ENCODE results near the gene GNGT2. TPM values are rescaled to one million over a fixed set of nuclear protein-coding genes. Genes with fewer than 3 reads are reported as not detected.

The GNGT2 gene
- total and polyA plus RNA-seq, 12 donors: 1.2 to 31.9 (median 3.3) TPM

- no peak for TF ChIP-seq POLR2A (IDR thresholded peaks at IDR 0.05)
- TF ChIP-seq CTCF (IDR thresholded peaks at IDR 0.05): no peak
- H3K9me3 ChIP-seq (replicated peaks in 1 of 3): no peaks in the 10 kb centered on the region
- H3K4me3 ChIP-seq: no peak overlapping the region
- no peaks in the 10 kb centered on the region for H3K27me3 ChIP-seq
- 83 to 91% (median 85%) methylated on average over 8 of the region's 8 CpGs for WGBS, 4 donors
- DNase-seq: no peak
- H3K4me1 ChIP-seq (replicated peaks in 1 of 2): no peaks in the 10 kb centered on the region
- no peaks in the 10 kb centered on the region for H3K36me3 ChIP-seq (replicated peaks in 1 of 2)
- intact Hi-C loops (cut with DNase I): no loop called here
- H3K27ac ChIP-seq: no peak overlapping the region
Observed at GRCh38 chr17:49241040-49241439, 30.7 kb upstream of the GNGT2 start.

GRCh38 chr17:49240619-49241018 lies 30.2 kb upstream of the GNGT2 start:
- intact Hi-C loops (cut with DNase I): no loop called here
- Histone ChIP-seq H3K4me3 (no peak overlapping the region), H3K4me1 (replicated peaks in 1 of 2) (no peaks in the 10 kb centered on the region), H3K9me3 (replicated peaks in 1 of 3) (no peaks in the 10 kb centered on the region), H3K27me3 (no peaks in the 10 kb centered on the region), H3K27ac (no peak overlapping the region), H3K36me3 (replicated peaks in 1 of 2) (no peaks in the 10 kb centered on the region)
- DNase-seq: no peak
- 79 to 100% (median 86%) methylated on average over 1 of the region's 1 CpG for WGBS, 4 donors
- TF ChIP-seq POLR2A (IDR thresholded peaks at IDR 0.05) (no peak), CTCF (IDR thresholded peaks at IDR 0.05) (no peak)

- no peak overlapping the region for H3K4me3 ChIP-seq
- intact Hi-C loops (cut with DNase I): no loop called here
- H3K27ac ChIP-seq: no peak overlapping the region
- no peaks in the 10 kb centered on the region for H3K27me3 ChIP-seq
- no peak for TF ChIP-seq CTCF (IDR thresholded peaks at IDR 0.05)
- TF ChIP-seq POLR2A (IDR thresholded peaks at IDR 0.05): no peak
- H3K9me3 ChIP-seq (replicated peaks in 1 of 3): no peaks in the 10 kb centered on the region
- 88 to 100% (median 92%) methylated on average over 1 of the region's 1 CpG for WGBS, 4 donors
- no peaks in the 10 kb centered on the region for H3K4me1 ChIP-seq (replicated peaks in 1 of 2)
- H3K36me3 ChIP-seq (replicated peaks in 1 of 2): no peaks in the 10 kb centered on the region
- DNase-seq: no peak
Observed at GRCh38 chr17:49239963-49240362, 29.6 kb upstream of the GNGT2 start.

- WGBS, 4 donors: 62 to 87% (median 76%) methylated on average over 2 to 4 of the region's 4 CpGs
- TF ChIP-seq CTCF (IDR thresholded peaks at IDR 0.05): no peak
- no peak for TF ChIP-seq POLR2A (IDR thresholded peaks at IDR 0.05)
- H3K4me1 ChIP-seq (replicated peaks in 1 of 2): no peaks in the 10 kb centered on the region
- DNase-seq: no peak
- H3K27me3 ChIP-seq: no peaks in the 10 kb centered on the region
- no peaks in the 10 kb centered on the region for H3K36me3 ChIP-seq (replicated peaks in 1 of 2)
- no peak overlapping the region for H3K4me3 ChIP-seq
- no peaks in the 10 kb centered on the region for H3K9me3 ChIP-seq (replicated peaks in 1 of 3)
- intact Hi-C loops (cut with DNase I): no loop called here
- H3K27ac ChIP-seq: no peak overlapping the region
Observed at GRCh38 chr17:49235896-49236295, 25.5 kb upstream of the GNGT2 start.

Data from adrenal gland (tissue), 12 donors.